H9 (cell line): ENCODE data around the gene RASGRP4. TPM values are rescaled to one million over a fixed set of nuclear protein-coding genes. Genes with fewer than 3 reads are reported as not detected.

Source experiments
- DNase-seq: peaks from one replicate; pipeline ENCODE4 v3.0.0-alpha.2; 2017
- H2AFZ ChIP-seq: one replicate; pipeline ENCODE4 v1.6.1; 2013; ENCODE audit warnings: mild to moderate bottlenecking, low read length, control low read depth, moderate library complexity
- H2AK5ac ChIP-seq: 2 replicates; pipeline ENCODE4 v1.6.1; 2013; ENCODE audit warnings: low read length, control low read depth, mixed read lengths; ENCODE audit not compliant: insufficient read length
- H2BK120ac ChIP-seq: one replicate; pipeline ENCODE4 v1.6.1; 2013; ENCODE audit warnings: low read depth, mild to moderate bottlenecking, low read length, control low read depth, inconsistent platforms; ENCODE audit not compliant: poor library complexity, severe bottlenecking
- H2BK12ac ChIP-seq: 2 replicates; pipeline ENCODE4 v1.6.1; 2013; ENCODE audit warnings: low read length, control low read depth, mixed read lengths, low read depth; ENCODE audit not compliant: insufficient read length
- H2BK15ac ChIP-seq: 2 replicates; pipeline ENCODE4 v1.6.1; 2013; ENCODE audit warnings: low read depth, low read length, control low read depth
- H2BK20ac ChIP-seq: one replicate; pipeline ENCODE4 v1.6.1; 2013; ENCODE audit warnings: low read depth, mild to moderate bottlenecking, low read length, control low read depth, inconsistent platforms; ENCODE audit not compliant: poor library complexity, severe bottlenecking
- H2BK5ac ChIP-seq: 2 replicates; pipeline ENCODE4 v1.6.1; 2013; ENCODE audit warnings: low read length, control low read depth, mixed read lengths; ENCODE audit not compliant: insufficient read length
- H3K14ac ChIP-seq: 2 replicates; pipeline ENCODE4 v1.6.1; 2013; ENCODE audit warnings: low read length, control low read depth; ENCODE audit not compliant: insufficient read depth
- H3K18ac ChIP-seq: 2 replicates; pipeline ENCODE4 v1.6.1; 2013; ENCODE audit warnings: low read depth, mild to moderate bottlenecking, mixed read lengths, low read length, control low read depth; ENCODE audit not compliant: insufficient read length
- H3K23ac ChIP-seq: 2 replicates; pipeline ENCODE4 v1.6.1; 2013; ENCODE audit warnings: low read length, control low read depth, mixed read lengths, low read depth; ENCODE audit not compliant: insufficient read length
- H3K23me2 ChIP-seq: 2 replicates; pipeline ENCODE4 v1.6.1; 2013; ENCODE audit warnings: low read depth, mild to moderate bottlenecking, mixed read lengths, low read length, control low read depth; ENCODE audit not compliant: insufficient read length, poor library complexity, severe bottlenecking
- H3K27ac ChIP-seq: 2 replicates; pipeline ENCODE4 v1.5.1; 2013; ENCODE audit warnings: low read length, control low read depth, mixed read lengths, low read depth; ENCODE audit not compliant: insufficient read length
- H3K27me3 ChIP-seq: 2 replicates; pipeline ENCODE4 v1.6.1; 2013; ENCODE audit warnings: low read length, control low read depth, inconsistent platforms; ENCODE audit not compliant: insufficient read depth
- H3K4ac ChIP-seq: 2 replicates; pipeline ENCODE4 v1.6.1; 2013; ENCODE audit warnings: low read depth, mild to moderate bottlenecking, control low read depth, inconsistent platforms, low read length, moderate library complexity
- H3K4me1 ChIP-seq: 2 replicates; pipeline ENCODE4 v1.6.1; 2013; ENCODE audit warnings: low read length, control low read depth, inconsistent platforms; ENCODE audit not compliant: insufficient read depth
- H3K4me2 ChIP-seq: 2 replicates; pipeline ENCODE4 v1.6.1; 2013; ENCODE audit warnings: low read length, control low read depth, mixed read lengths; ENCODE audit not compliant: insufficient read length, insufficient read depth
- H3K56ac ChIP-seq: 2 replicates; pipeline ENCODE4 v1.6.1; 2013; ENCODE audit warnings: low read depth, mild to moderate bottlenecking, mixed read lengths, low read length, control low read depth; ENCODE audit not compliant: insufficient read length
- H3K79me1 ChIP-seq: 2 replicates; pipeline ENCODE4 v1.6.1; 2013; ENCODE audit warnings: low read depth, mild to moderate bottlenecking, moderate library complexity, low read length, control low read depth, inconsistent platforms; ENCODE audit not compliant: insufficient read depth, poor library complexity, severe bottlenecking
- H3K79me2 ChIP-seq: 2 replicates; pipeline ENCODE4 v1.6.1; 2013; ENCODE audit warnings: low read length, control low read depth, inconsistent platforms; ENCODE audit not compliant: insufficient read depth
- H3K9ac ChIP-seq: 2 replicates; pipeline ENCODE4 v1.6.1; 2013; ENCODE audit warnings: low read length, control low read depth, mixed read lengths; ENCODE audit not compliant: insufficient read length; ENCODE audit errors: extremely low read depth
- H3K9me3 ChIP-seq: one replicate; pipeline ENCODE4 v1.6.1; 2013; ENCODE audit warnings: low read depth, low read length, inconsistent platforms; ENCODE audit not compliant: control insufficient read depth
- H3T11ph ChIP-seq: one replicate; pipeline ENCODE4 v1.6.1; 2013; ENCODE audit warnings: mild to moderate bottlenecking, low read length, control low read depth, inconsistent platforms
- H4K20me1 ChIP-seq: one replicate; pipeline ENCODE4 v1.6.1; 2013; ENCODE audit not compliant: control insufficient read depth, insufficient read length, insufficient read depth
- H4K5ac ChIP-seq: 2 replicates; pipeline ENCODE4 v1.6.1; 2013; ENCODE audit warnings: low read depth, mild to moderate bottlenecking, mixed read lengths, low read length, control low read depth; ENCODE audit not compliant: insufficient read length
- H4K8ac ChIP-seq: replicated peaks from 2 replicates; pipeline ENCODE4 v1.6.1; 2013; ENCODE audit warnings: low read length, control low read depth, mixed read lengths, low read depth; ENCODE audit not compliant: insufficient read length
- H4K91ac ChIP-seq: 2 replicates; pipeline ENCODE4 v1.6.1; 2013; ENCODE audit warnings: low read depth, mild to moderate bottlenecking, moderate library complexity, mixed read lengths, low read length, control low read depth; ENCODE audit not compliant: insufficient read length
- H3K27ac Mint-ChIP-seq, 3 experiments: 2 replicates in 2 of 3; 3 replicates in 1 of 3; pipeline ENCODE4 v1.8.0; 2020 to 2021; ENCODE audit warnings: mixed read lengths in 3 of 3, mild to moderate bottlenecking in 1 of 3, moderate library complexity in 1 of 3
- H3K27me3 Mint-ChIP-seq: 2 replicates; pipeline ENCODE4 v1.8.0; 2021; ENCODE audit warnings: low read depth, mild to moderate bottlenecking, moderate library complexity, mixed read lengths
- H3K36me3 Mint-ChIP-seq, 3 experiments: 2 replicates in 2 of 3; 3 replicates in 1 of 3; pipeline ENCODE4 v1.8.0; 2020 to 2021; ENCODE audit warnings: low read depth in 3 of 3, mixed read lengths in 3 of 3; ENCODE audit not compliant: insufficient read depth in 1 of 3
- H3K4me1 Mint-ChIP-seq, 2 experiments: 2 replicates each; pipeline ENCODE4 v1.8.0; 2020; ENCODE audit warnings: mixed read lengths in 2 of 2
- H3K4me3 Mint-ChIP-seq, 2 experiments: 2 replicates in 1 of 2; 3 replicates in 1 of 2; pipeline ENCODE4 v1.8.0; 2020 to 2021; ENCODE audit warnings: mild to moderate bottlenecking in 2 of 2, mixed read lengths in 2 of 2, moderate library complexity in 1 of 2
- H3K9me3 Mint-ChIP-seq, 2 experiments: 2 replicates in 1 of 2; 3 replicates in 1 of 2; pipeline ENCODE4 v1.8.0; 2020; ENCODE audit warnings: mild to moderate bottlenecking in 2 of 2, mixed read lengths in 2 of 2, moderate library complexity in 1 of 2
- CTCF ChIP-seq: fragments of 200-600 bp; sonication (generic); conservative IDR thresholded peaks from 3 replicates; pipeline ENCODE4 v1.8.0; 2021; ENCODE audit warnings: antibody characterized with exemption, mild to moderate bottlenecking
- WGBS: extraction: QIAGEN DNeasy Blood & Tissue Kit; methylation state at CpG from one replicate; pipeline ENCODE4 v1.1.7; 2013; ENCODE audit warnings: missing lambda C conversion rate, low lambda C conversion rate, mixed read lengths; ENCODE audit not compliant: insufficient read length; ENCODE audit errors: extremely low coverage; 5-methylcytosine and 5-hydroxymethylcytosine counted together
- total RNA-seq: library from RNA; stranded (reverse); gene quantifications from 2 replicates; pipeline ENCODE4 v1.2.1, GENCODE V29; 2021

The RASGRP4 gene
- total RNA-seq, 1 experiment from 2014 or later = 0.28 TPM

GRCh38 chr19:38457690-38458405 is 31.8 kb upstream of the RASGRP4 start:
- peaks cover 0 to 5% of the 10 kb centered on the region in 2 experiments; a peak in 2 of 4 replicates for H3K4me1 Mint-ChIP-seq
- H3K27ac ChIP-seq = no peak overlapping the region
- peaks cover 5% of the 10 kb centered on the region for H3K23me2 ChIP-seq
- H3K27me3 Mint-ChIP-seq = no peaks in the 10 kb centered on the region
- H3K14ac ChIP-seq = no peak overlapping the region
- H3K56ac ChIP-seq = no peak overlapping the region
- H2AK5ac ChIP-seq = no peak overlapping the region
- no peak overlapping the region for H4K8ac ChIP-seq
- H2BK12ac ChIP-seq = no peak overlapping the region
- no peak overlapping the region for H2BK15ac ChIP-seq
- H3K4me1 ChIP-seq = no peaks in the 10 kb centered on the region
- no peak overlapping the region for H3K18ac ChIP-seq
- no peaks in the 10 kb centered on the region; a peak in 1 of 5 replicates for H3K9me3 Mint-ChIP-seq
- no peak for TF ChIP-seq CTCF
- H2BK5ac ChIP-seq = no peak overlapping the region
- H4K20me1 ChIP-seq = no peaks in the 10 kb centered on the region
- no peak overlapping the region for H3K9ac ChIP-seq
- H4K5ac ChIP-seq = no peak overlapping the region
- DNase-seq = no peak
- no peak overlapping the region for H4K91ac ChIP-seq
- peaks cover 54 to 58% (median 58%) of the 10 kb centered on the region in 3 experiments for H3K36me3 Mint-ChIP-seq
- no peak overlapping the region for H3K4me3 Mint-ChIP-seq
- no peaks in the 10 kb centered on the region for H3K9me3 ChIP-seq
- H3K79me2 ChIP-seq = no peaks in the 10 kb centered on the region
- H3K4ac ChIP-seq = no peak overlapping the region
- H3K27me3 ChIP-seq = no peaks in the 10 kb centered on the region
- WGBS = no CpG with 5 or more reads among the region's 15 CpGs
- H3T11ph ChIP-seq = no peak overlapping the region
- no peak overlapping the region for H2AFZ ChIP-seq
- no peak overlapping the region for H3K4me2 ChIP-seq
- H2BK20ac ChIP-seq = no peak overlapping the region
- no peak overlapping the region for H3K23ac ChIP-seq
- H3K27ac Mint-ChIP-seq = no peak overlapping the region
- H2BK120ac ChIP-seq = no peak overlapping the region
- H3K79me1 ChIP-seq = no peaks in the 10 kb centered on the region
